Left cardiac atrium (tissue), 4 donors: ENCODE measurements around the gene PRR14. TPM values are rescaled to one million over a fixed set of nuclear protein-coding genes. Genes with fewer than 3 reads are reported as not detected.

ENCODE experiments used
- ATAC-seq, 2 donors: fragments of 200-7000 bp; cut with Tn5 transposase; one replicate each; pipeline ENCODE4 v1.9.1; 2020; ENCODE audit warnings: mild to moderate bottlenecking in 2 of 2, moderate library complexity in 2 of 2
- DNase-seq: peaks from one replicate; pipeline ENCODE4 v3.0.0-alpha.2; 2020
- intact Hi-C, 2 donors: fragments of 100-400 bp; cut with DNase I; formaldehyde crosslinking; loops; one replicate each; pipeline versions ENCODE4 v1.14.1 to v1.15.1; 2022 to 2023
- long read RNA-seq: library from polyadenylated mRNA; unstranded; transcript quantifications from one replicate; pipeline ENCODE4 v2.0.0, GENCODE V29; 2021
- total RNA-seq, 2 donors: library from RNA; stranded (reverse); fragmentation: NEBNext Ultra II Directional; extraction: Animal tissue kit (Norgen Biotek cat#: 25700); gene quantifications; one replicate each; pipeline ENCODE4 v1.2.1, GENCODE V29; 2021
- donor health status: DM: no; HTN: yes; CAD: no.
- donor health status: DM: no; HTN: yes; CAD: no; lungs with severe emphysema.
- donor health status: DM: yes; HTN: yes; CAD: no.
- donor health status: Dilated cardiomyopathy.

Gene PRR14
- total RNA-seq = 10 to 100 TPM; 23.7 to 24.0 TPM
- long read RNA-seq, partial matches to known transcripts = 1 of 4 reads
- long read RNA-seq, other reads (novel, unspliced or antisense) = 3 of 4 reads

DNA sequence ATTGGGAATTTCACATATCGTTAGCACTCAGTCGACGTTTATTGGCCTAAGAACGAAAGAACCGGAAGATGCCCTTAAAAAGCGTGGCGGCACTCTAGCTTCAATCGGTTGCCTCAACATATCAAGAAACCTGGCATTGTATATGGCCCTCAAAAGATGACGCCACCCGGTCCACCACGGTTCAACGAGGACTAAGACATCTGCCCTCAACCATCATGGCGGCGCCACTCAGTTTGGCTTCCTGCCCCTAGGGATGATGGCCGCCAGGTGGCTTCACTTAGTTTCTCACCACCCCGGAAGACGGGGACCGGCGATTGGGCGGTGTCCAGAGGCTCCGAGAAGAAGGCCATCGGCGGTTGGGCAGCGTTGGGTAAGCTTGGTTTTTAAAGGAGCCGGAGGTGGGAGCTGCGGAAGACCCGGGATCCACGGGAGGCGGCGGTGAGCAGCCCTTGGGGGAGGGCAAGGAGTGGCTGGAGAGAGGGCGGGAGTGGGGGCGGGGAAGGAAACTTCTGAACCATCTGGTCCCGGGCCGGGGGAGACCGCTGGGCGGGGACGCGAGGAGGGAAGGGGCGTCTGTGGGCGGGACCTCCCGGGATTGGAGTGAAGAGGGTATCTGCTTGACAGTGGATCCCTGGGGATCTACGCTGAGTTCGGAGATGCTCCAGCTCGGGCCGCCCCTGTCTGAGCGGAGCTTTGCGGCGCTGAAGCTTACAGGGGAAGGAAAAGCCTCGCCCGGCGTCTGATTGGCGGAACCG lies at the start of gene PRR14:
Gene PRR14, plus strand, starts transcription at position 592 of the 755 bp plus-strand sequence. CDS start 686 bp downstream, outside the sequence.
- DNase-seq (peak; percentile 100), ATAC-seq (peak; percentile 93 to 94)
- intact Hi-C loops = loop anchor here in 1 of 2 donors (10.0 kb wide), 1 partner anchor 556 kb away; the partner anchor contains the start of genes TBX6 and YPEL3

DNA sequence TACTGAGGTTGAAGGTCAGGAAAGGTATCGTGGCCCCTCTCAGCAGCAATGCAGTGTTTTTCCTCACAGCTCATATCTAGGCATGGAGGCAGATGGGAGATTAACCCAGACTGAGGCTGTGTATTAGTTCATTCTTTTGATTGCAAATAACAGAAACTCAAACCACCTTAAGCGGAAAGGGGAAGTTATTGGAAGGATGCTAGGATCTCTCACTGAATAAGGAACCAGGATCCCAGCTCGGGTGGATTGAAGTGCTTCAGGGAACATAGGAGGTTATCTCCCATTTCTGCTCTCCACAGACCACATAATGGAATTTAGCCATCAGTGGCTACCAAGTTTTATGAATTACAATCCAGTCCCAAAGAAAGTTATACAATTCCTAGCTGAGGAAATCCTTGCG lies 48.8 kb upstream of the PRR14 start:
- DNase-seq (no peak), ATAC-seq (no peak)
- intact Hi-C loops = loop anchor here in 1 of 2 donors (10.0 kb wide), 1 partner anchor 147 kb away; no protein-coding TSS in a partner anchor

DNA sequence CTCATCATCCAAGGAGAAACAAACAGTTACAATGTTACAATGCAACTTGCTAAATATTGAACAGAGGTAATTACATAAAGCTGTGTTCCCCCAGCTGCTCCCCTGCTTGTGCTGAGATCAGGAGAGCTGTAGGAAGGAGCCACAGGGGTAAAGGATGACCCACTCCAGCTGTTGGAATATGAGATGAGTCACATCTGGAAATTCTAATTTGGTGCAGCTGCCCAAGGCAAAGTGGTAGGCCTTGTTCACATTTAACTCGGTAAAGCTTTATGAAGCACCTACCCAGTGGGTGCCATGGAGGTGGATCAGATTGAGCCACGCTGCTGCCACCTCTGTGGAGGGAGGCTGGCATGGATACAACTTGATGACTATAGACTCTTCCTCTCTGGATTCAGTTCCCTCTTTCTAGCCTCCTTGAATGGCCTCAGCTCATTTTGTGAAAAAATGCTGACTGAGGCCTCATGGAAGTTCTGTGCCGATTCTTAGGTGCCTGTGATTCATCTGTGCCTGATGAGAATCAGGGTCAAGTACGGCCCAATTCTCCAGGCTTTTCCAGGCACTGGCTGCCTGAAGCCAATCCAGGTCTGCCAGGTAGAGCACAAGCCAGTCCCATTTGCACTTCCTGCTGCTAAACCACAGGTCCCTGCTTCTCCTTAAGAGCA lies 48.0 kb upstream of the PRR14 start:
- no peak for DNase-seq
- intact Hi-C loops = loop anchor here in 1 of 2 donors (10.0 kb wide), 1 partner anchor 148 kb away; no protein-coding TSS in a partner anchor
- ATAC-seq = peak in 1 of 2 donors; percentile 51

DNA sequence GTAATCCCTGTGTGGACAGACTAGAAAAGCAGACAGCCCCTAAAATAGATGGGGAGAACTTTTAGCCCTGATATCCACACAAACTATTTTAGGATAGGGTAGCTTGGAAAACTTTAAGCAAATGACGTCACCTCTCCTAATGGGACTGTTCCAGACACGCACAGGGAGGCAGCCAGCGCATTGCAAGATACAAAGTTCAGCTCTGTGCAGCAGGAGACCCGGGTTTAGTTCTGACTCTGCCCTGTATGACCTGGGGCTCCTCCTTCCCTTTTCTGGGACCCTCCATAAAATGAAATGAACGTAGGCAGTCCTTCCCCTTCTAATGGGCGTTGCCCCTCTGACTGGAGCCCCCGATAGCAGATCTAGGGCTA lies 46.8 kb upstream of the PRR14 start:
- DNase-seq (no peak), ATAC-seq (no peak)
- intact Hi-C loops = loop anchor here in 1 of 2 donors (10.0 kb wide), 1 partner anchor 149 kb away; no protein-coding TSS in a partner anchor

DNA sequence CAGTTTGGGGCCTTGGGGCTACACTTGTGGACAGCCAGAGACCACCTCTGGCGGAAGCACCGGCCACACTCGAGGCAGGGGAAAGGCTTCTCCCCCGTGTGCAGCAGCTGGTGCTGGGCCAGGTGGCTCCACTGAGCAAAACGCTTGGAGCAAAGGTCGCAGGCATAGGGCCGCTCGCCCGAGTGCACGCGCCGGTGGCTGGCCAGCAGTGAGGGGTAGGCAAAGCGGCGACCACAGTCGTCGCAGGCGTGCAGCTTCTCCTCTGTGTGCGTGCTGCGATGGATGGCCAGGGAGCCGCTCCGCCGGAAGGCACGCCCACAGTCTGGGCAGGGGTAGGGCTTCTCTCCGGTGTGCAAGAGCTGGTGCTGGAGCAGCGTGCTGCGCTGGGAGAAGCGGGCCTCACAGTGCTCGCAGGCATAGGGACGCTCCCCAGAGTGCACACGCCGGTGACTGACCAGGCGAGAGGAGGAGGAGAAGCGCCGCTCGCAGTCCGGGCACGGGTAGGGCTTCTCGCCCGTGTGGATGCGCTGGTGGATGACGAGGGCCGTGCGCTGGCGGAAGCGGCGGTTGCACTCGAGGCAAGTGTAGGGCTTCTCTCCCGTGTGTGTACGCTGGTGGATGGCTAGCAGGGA lies 46.3 kb upstream of the PRR14 start:
- DNase-seq = no peak
- intact Hi-C loops = loop anchor here in 1 of 2 donors (10.0 kb wide), 1 partner anchor 150 kb away; no protein-coding TSS in a partner anchor
- ATAC-seq = no peak

DNA sequence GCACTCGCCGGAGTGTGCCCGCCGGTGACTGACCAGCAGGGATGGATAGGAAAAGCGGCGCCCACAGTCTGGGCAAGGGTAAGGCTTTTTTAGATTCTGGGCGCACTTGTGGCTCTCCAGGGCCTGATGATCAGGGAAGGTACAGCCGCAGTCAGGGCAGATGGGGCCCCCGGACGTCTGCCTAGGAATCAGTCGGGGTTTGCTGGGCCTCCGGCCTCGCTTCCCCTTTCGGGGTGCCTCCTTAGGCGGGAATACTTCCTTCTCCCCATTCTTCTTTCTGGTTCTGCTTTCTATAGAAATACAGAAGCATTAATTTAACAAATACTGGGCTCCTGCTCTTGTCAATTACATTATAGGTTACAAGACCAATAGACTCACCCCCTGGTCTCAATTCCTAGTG lies 45.6 kb upstream of the PRR14 start:
- DNase-seq (peak; percentile 33), ATAC-seq (no peak)
- intact Hi-C loops = loop anchor here in 1 of 2 donors (10.0 kb wide), 1 partner anchor 150 kb away; no protein-coding TSS in a partner anchor

DNA sequence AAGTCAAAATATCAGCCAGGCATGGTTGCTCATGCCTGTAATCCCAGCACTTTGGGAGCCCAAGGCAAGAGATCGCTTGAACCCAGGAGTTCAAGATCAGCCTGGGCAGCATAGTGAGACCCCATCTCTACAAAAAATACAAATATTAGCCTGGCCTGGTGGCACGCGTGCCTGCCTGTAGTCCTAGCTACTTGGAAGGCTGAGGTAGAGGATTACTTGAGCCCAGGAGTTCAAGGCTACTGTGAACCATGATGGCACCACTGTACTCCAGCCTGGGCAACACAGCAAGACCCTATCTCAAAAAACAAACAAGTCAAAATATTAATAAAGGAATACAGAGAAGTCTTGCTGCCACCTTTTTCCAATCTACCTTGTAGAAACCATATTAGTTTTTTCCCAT lies 44.8 kb upstream of the PRR14 start:
- no peak for ATAC-seq
- DNase-seq = no peak
- intact Hi-C loops = loop anchor here in 1 of 2 donors (10.0 kb wide), 1 partner anchor 151 kb away; no protein-coding TSS in a partner anchor

DNA sequence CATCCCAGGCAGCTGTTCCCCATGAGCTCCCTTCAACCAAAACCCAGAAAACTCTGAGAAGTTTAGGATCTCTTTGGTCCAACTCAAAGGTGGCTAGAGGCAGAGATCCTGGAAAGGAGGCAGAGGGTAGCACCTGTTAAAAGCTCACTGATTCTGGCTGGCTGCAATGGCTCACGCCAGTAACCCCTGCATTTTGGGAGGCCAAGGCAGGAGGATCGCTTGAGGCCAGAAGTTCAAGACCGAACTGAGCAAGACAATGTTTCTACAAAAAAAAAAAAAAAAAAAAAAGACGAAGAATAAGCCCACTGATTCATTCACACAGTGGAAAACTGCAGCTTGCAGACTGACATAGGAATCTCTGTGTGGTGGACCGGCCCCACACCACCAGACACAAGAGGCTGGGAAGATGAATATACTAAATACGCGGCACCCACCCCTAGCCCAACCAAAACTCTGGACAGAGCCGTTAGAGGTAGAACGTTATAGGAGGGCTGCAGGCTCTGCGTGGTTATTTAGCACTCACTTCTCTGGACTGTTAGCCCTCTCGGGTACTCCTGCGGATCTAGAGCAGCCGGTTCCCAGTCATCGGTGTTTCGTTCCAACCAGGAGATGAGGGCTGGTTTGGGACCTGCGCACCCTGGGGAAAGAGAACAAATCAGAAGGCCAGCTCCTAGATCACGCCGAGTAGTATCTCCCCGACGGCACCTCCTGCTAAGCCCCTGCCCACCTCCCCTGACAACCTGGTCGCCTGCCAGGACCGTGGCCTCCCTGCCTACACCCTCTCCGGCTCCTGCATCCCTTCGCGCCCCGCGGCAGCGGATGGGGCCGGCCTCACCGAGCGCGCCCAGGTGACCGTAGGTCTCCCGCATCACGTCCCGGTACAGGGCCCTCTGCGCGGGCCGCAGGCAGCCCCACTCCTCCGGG lies 41.5 kb upstream of the PRR14 start:
- intact Hi-C loops = loop anchor here in 1 of 2 donors (10.0 kb wide), 1 partner anchor 154 kb away; no protein-coding TSS in a partner anchor
- DNase-seq (peak; percentile 63), ATAC-seq (peak; percentile 58 to 81)

DNA sequence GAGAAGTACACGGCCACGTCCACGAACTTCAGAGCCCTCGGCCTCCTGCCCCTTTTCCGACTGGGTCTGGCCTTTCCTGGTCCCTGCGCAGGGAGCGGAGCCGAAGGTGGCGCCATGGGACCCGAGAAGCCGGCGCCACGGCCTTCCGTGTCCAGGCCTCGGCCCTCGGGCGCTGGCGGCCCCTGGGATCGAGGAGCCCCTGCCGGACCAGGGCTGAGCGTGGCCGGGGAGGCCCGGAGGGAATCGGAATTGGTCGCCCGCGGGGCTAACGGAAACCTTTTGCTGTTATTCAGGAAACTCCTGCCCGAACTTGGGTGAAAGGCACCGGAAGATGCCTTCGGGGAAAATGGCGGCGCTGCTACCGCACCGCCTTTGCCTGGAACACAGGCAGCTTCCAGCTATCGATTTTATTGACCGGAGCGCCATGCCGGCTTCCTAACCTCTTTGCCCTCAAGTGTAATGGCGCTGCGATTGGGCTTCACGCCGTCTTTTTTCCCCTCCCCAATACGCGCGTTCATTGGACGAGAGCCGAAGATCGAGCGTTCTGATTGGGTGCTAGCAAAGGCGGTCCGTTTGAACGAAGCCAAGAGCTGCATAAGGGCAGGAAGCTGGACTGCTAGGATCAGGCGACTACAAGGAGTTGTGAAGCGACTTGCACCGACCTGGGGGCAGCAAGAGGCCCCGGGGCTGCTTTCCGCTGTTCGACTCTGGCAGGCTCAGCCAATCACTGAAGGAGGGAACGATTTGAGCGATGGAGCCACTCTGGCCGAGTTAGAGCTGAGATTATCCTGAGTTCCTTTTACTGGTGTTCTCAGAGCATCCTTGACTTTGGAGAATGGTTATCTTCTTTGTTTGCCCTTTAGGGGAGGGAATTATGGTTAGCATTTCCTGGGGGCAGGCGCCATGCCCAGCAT lies 40.6 kb upstream of the PRR14 start, which contains the start of gene ZNF689:
Gene ZNF689, minus strand, starts transcription at position 464 of the 914 bp plus-strand sequence. Its CDS starts 348 bp downstream, at position 116.
- ATAC-seq (peak; percentile 99), DNase-seq (peak; percentile 93)
- intact Hi-C loops = loop anchor here in 1 of 2 donors (10.0 kb wide), 1 partner anchor 155 kb away; no protein-coding TSS in a partner anchor

DNA sequence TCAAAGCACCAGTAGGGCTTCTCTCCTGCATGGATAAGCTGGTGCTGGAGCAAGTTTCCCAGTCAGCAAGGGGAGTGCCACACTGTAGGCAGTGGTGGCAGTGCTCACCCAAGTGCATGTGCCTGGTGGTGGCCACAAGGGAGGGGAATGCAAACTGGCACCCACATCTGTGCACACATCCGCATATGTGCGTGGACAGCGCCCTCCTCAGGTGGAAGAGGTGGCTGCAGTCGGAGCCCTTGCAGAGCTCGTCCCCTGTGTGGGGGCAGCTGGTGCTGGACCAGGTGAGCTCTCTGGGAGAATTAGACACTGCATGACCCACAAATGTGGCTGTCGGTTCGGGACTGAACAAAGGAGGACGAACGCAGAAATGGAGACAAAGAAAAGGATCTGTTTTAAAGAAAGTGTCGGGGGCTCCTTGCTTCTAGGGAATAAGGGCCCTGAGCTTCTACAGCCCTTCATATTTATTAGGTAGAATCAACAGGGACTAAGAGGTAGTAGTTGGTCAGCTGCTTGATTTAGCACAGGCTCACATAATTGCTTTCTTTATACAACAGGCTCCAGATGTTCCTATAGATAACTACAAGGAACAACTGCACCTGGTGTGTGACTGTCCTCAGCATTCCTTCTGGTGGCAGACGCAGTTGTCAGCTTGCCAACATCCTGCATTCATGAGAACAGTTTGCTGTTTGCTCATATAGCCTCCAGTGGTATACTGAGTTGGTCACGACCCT lies 35.2 kb upstream of the PRR14 start:
- intact Hi-C loops = no loop called here
- peak; percentile 30 to 43 for ATAC-seq
- DNase-seq = peak; percentile 39

DNA sequence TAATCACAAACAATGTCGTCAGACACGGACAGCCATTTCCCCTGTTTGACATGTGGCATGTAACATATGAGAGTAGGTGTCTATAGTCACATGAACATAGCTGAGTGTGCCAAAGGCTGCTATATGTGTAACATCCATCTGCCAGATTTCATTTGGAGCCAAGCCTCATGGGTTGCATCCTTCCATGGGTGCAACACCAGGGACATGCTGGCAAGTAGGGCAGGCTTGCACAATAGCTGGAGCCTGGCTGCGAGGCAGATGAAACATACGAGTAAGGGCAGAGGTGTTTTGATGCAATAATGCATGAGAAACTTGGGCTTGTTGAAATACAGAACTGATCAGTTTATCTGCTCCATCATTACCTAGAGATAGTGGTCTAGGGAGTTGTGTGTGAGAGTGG lies 31.6 kb upstream of the PRR14 start:
- no peak for DNase-seq
- ATAC-seq = no peak
- intact Hi-C loops = no loop called here

DNA sequence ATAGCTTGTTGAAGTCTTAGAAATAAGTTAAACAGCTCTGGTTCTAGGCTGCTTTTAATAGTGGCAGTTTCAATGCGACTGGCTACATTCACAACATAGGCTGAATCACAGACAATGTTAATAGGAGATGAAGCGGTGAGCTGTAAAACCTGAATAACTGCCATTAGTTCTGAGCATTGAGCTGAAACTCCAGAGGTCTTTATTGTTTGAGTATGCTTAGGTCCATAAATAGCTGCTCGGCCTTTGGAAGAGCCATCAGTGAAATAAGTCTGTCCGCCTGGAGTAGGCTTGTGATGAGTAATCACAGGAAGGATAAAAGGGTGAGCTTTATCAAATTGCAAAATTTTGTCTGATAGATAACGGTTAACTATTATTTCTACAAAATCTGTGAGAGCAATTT lies 31.1 kb upstream of the PRR14 start:
- DNase-seq (no peak), ATAC-seq (no peak)
- intact Hi-C loops = no loop called here

DNA sequence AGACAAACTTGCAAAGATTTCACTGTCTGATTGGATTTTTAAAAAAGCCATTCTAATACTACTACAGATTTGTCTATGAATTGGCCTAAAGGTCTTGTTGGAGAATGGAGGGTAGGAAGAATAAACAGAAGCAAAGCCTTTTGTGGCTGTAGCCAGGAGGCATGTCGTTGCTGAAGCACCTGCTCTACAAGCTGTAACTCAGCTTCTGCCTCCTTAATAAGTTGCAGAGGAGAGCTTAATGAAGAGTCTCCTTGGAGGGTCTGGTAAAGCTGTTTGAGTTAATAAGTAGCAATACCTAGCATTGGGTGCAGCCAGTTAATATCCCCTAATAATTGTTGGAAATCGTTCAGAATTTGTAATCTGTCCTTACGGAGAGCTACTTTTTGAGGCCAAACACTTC lies 30.6 kb upstream of the PRR14 start:
- no peak for ATAC-seq
- DNase-seq = no peak
- intact Hi-C loops = no loop called here

DNA sequence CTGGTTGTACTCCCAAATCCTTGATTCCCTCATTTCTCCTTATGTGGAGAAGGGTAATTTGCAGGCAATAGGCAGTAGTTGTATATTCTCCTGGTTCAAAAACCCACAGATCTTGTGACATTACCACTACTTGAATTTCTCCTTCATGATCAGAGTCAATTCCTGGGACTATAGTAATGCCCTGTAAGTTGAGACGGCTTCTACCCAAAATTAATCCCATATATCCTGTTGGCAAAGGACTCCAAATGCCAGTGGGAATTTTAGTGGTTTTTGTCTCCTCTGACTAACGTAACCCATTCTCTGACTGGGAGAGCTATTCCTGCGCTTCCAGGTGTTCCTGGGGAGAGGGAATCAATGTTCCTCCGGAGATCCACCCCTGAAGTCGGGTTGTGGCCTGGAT lies 29.0 kb upstream of the PRR14 start:
- DNase-seq (no peak), ATAC-seq (no peak)
- intact Hi-C loops = no loop called here

DNA sequence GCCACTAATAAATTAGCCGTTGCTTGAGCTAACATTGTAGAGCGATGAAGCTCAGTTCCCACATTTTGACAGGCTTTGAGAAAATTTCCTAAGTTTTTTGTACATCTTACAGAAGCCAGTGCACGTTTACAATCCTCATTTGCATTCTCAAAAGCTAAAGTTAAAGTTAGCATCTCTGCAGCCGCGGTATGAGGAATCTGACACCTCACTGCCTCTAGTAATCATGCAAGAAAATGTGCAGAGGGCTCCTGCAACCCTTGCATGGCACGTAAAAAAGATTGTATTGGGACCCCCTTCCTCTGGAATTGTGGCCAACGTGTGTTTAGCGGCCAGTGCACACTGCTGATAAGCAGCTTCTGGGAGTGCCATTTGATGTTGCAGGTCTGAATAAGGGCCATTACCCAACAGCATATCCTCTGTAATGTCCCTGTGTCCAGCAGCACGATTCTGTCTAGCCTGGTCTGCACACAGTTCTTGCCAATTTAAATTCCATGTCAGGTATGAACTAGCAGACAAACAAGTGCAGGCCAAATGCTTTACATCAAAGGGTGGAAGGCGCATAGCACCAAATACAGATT lies 28.2 kb upstream of the PRR14 start:
- DNase-seq (no peak), ATAC-seq (no peak)
- intact Hi-C loops = no loop called here
